ENCODE results near the gene PBX4. TPM values are rescaled to one million over a fixed set of nuclear protein-coding genes. Genes with fewer than 3 reads are reported as not detected.

PBX4 gene
- total RNA-seq, 4 donors from 2014 or later: 2.2 to 10.1 (median 3.5) TPM

- DNase-seq (ENCODE audit: low spot score) (no peak), ATAC-seq (ENCODE audit: low FRiP score) (peak; percentile 30)
- no peak for TF ChIP-seq CTCF (IDR thresholded peaks at IDR 0.05)
Measured at GRCh38 chr19:19562665-19563347, 55.7 kb downstream of the PBX4 start.

DNA sequence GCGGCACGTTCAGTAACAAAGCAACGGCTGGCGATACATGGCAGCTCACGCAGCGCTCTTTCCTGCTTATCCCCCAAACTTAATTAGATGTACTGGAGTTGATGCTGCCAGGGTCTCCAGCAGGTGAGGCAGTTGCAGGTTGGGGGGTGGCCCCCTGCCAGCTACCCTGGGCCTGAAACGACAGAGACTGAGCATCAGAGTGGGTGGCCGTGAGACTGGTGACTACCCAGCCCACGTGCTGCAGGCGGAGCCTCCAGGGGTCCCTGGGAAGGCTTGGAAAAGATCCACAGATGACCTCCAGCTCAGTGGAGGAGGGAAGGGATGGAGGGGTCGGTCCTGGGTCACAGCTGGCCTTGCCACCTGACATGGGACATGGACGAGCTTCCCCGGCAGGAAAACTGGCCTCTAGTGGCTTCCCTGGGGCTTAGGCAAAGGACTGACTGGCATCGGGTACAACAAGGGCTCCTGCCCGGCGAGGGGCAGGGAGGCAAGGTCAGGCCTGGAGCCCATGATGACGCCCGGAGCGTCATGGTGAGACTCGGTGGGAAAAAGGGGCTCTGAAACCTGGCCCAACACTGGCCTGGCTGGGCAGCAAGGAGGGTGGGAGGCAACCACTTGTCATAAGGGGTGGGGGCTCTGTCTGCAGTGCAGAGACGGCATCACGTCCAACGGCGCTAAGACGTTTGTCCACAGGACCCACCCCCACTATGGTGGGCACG, 56.4 kb downstream of the PBX4 start:
- no peak for TF ChIP-seq CTCF (IDR thresholded peaks at IDR 0.05)
- ATAC-seq (ENCODE audit: low FRiP score) (peak; percentile 26), DNase-seq (ENCODE audit: low spot score) (no peak)

DNA sequence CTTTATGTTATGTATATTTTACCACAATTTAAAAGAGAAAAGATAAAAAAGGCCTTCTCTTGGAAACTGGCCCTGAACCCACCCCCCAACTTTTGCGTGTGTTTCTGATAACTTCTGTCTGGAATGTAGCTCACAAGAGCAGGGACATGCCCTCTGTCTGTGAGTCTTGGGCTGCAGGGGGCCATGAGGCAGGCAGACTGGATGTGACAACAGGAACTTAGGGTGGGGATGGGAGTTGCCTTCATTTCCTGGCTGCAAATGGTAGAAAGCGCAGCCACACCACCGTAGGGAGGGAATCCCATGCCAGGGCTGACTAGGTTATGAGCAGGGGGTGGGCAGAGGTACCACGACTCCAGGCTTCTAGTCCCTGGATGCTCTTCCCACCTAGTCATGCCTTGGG, 58.6 kb downstream of the PBX4 start:
- ATAC-seq (ENCODE audit: low FRiP score): no peak
- TF ChIP-seq CTCF (IDR thresholded peaks at IDR 0.05): no peak
- DNase-seq (ENCODE audit: low spot score): no peak

GRCh38 chr19:19558636-19559035, 59.9 kb downstream of the PBX4 start:
- TF ChIP-seq CTCF (IDR thresholded peaks at IDR 0.05): no peak
- no peak for ATAC-seq (ENCODE audit: low FRiP score)
- DNase-seq (ENCODE audit: low spot score): no peak

DNA sequence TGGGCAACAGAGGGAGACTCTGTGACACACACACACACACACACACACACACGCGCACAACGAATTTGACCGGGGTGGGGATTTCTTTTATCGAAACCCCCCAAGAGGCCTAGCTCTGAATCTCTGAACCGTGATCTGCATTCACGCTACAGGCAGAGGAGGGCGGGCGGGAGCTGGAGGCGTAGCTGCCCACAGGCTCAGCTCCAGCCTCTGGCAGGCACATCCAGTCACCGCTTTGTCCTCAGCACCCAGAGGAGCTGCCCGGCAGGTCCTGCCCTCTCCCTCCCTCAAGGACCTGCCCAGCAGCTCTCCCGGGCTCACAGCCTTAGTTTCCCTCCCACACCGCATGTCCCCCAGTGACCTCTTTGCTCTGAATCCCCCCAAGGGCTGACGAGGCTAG, 60.4 kb downstream of the PBX4 start:
- no peak for TF ChIP-seq CTCF (IDR thresholded peaks at IDR 0.05)
- ATAC-seq (ENCODE audit: low FRiP score) (no peak), DNase-seq (ENCODE audit: low spot score) (no peak)

- no peak for TF ChIP-seq CTCF (IDR thresholded peaks at IDR 0.05)
- ATAC-seq (ENCODE audit: low FRiP score) (no peak), DNase-seq (ENCODE audit: low spot score) (peak; percentile 58)
Measured at GRCh38 chr19:19554074-19555023, 64.1 kb downstream of the PBX4 start.

Measured in omental fat pad (tissue), 4 donors.